Calu3 (cell line): ENCODE measurements around the gene GJD2. TPM values are rescaled to one million over a fixed set of nuclear protein-coding genes. Genes with fewer than 3 reads are reported as not detected.

Source experiments
- BruUV-seq: library from RNA; stranded (reverse); fragments of 400-500 nt; replicated peaks from 2 replicates; lab custom pipeline; 2021; lab: Mats Ljungman, UMichigan
- CTCF ChIA-PET: fragments of 300-600 bp; sonication (Branson Sonifier 250); formaldehyde crosslinking; loops from one replicate; lab custom pipeline; 2022; ENCODE audit warnings: antibody characterized with exemption; lab: Charles Lee
- DNase-seq: peaks from one replicate; pipeline ENCODE4 v3.0.0; 2022
- H3K27ac Mint-ChIP-seq: one replicate; pipeline ENCODE4 v1.8.0; 2022; ENCODE audit warnings: mixed read lengths; ENCODE audit not compliant: unreplicated experiment
- H3K27me3 Mint-ChIP-seq: one replicate; pipeline ENCODE4 v1.8.0; 2022; ENCODE audit warnings: mixed read lengths; ENCODE audit not compliant: unreplicated experiment
- H3K36me3 Mint-ChIP-seq: one replicate; pipeline ENCODE4 v1.8.0; 2022; ENCODE audit warnings: mild to moderate bottlenecking, moderate library complexity, mixed read lengths; ENCODE audit not compliant: insufficient read depth, unreplicated experiment
- H3K4me1 Mint-ChIP-seq: one replicate; pipeline ENCODE4 v1.8.0; 2022; ENCODE audit warnings: mild to moderate bottlenecking, low read depth, mixed read lengths; ENCODE audit not compliant: unreplicated experiment
- H3K4me3 Mint-ChIP-seq: one replicate; pipeline ENCODE4 v1.8.0; 2022; ENCODE audit warnings: mild to moderate bottlenecking, low read depth, moderate library complexity, mixed read lengths; ENCODE audit not compliant: unreplicated experiment
- H3K9me3 Mint-ChIP-seq: one replicate; pipeline ENCODE4 v1.8.0; 2022; ENCODE audit warnings: low read depth, mixed read lengths; ENCODE audit not compliant: unreplicated experiment
- intact Hi-C: fragments of 100-400 bp; cut with micrococcal nuclease; formaldehyde crosslinking; loops from one replicate; pipeline ENCODE4 v1.10.0; 2022; ENCODE audit not compliant: unreplicated experiment
- total RNA-seq: library from RNA; stranded (reverse); gene quantifications from 2 replicates; pipeline ENCODE4 v1.2.3, GENCODE V29; 2022
- TF ChIP-seq, protein P1 (sequence below): fragments of 200-600 bp; IDR thresholded peaks from one replicate; pipeline ENCODE4 v1.8.0; 2022; ENCODE audit warnings: antibody characterized with exemption; ENCODE audit not compliant: unreplicated experiment

GJD2 gene
- total RNA-seq, 1 experiment from 2014 or later, result not detected

DNA sequence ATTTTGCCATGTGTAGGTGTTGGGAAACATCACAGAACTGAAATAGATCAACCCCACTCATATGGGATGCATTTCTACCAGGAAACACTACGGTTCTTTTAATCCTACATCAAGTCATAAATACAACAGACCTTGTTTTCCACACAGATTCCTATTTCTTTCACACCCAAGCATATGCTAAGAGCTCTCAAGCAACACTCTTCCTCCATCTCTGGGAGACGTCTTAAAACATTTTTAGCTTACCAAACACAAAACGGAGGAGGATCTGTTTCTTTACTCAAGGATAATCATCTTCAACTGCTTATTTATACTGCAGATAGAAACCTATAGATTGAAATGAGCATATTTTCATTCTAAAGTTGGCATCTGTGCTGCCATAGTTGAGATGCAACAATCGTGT lies 5.1 kb downstream of the GJD2 start:
- Mint-ChIP-seq H3K9me3 (no peaks in the 10 kb centered on the region), H3K36me3 (no peaks in the 10 kb centered on the region), H3K4me1 (no peaks in the 10 kb centered on the region), H3K4me3 (no peak overlapping the region), H3K27ac (no peak overlapping the region), H3K27me3 (peaks cover 38% of the 10 kb centered on the region)
- TF ChIP-seq, protein P1, sequence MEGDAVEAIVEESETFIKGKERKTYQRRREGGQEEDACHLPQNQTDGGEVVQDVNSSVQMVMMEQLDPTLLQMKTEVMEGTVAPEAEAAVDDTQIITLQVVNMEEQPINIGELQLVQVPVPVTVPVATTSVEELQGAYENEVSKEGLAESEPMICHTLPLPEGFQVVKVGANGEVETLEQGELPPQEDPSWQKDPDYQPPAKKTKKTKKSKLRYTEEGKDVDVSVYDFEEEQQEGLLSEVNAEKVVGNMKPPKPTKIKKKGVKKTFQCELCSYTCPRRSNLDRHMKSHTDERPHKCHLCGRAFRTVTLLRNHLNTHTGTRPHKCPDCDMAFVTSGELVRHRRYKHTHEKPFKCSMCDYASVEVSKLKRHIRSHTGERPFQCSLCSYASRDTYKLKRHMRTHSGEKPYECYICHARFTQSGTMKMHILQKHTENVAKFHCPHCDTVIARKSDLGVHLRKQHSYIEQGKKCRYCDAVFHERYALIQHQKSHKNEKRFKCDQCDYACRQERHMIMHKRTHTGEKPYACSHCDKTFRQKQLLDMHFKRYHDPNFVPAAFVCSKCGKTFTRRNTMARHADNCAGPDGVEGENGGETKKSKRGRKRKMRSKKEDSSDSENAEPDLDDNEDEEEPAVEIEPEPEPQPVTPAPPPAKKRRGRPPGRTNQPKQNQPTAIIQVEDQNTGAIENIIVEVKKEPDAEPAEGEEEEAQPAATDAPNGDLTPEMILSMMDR, result no peak
- no peak for DNase-seq
- BruUV-seq, result no TSS peak
- intact Hi-C loops, result no loop called here
- CTCF ChIA-PET, result no interaction called here

DNA sequence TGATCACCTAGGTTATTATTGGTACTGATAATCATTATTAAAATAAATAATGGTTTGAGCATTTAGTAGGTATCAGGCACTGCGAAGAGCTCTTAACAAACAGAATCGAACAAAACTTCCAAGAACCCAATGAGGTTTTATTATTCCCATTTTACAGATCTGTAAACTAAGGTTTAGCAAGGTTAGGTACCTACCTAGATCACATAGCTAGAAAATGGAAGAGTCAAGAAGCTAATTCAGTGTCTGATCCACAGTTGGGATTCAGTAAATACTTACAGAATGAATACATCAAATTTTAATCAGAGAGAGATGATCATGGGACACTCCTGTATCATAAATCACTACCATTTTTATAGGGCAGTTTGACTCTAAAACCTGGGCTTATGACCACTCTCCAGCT lies 15.5 kb downstream of the GJD2 start:
- CTCF ChIA-PET, result no interaction called here
- intact Hi-C loops, result no loop called here
- H3K36me3 Mint-ChIP-seq, result no peaks in the 10 kb centered on the region
- BruUV-seq, result no TSS peak
- no peak overlapping the region for H3K27ac Mint-ChIP-seq
- no peaks in the 10 kb centered on the region for H3K4me1 Mint-ChIP-seq
- DNase-seq, result no peak
- peaks cover 25% of the 10 kb centered on the region for H3K27me3 Mint-ChIP-seq
- no peak overlapping the region for H3K4me3 Mint-ChIP-seq
- TF ChIP-seq, protein P1, result no peak
- no peaks in the 10 kb centered on the region for H3K9me3 Mint-ChIP-seq

DNA sequence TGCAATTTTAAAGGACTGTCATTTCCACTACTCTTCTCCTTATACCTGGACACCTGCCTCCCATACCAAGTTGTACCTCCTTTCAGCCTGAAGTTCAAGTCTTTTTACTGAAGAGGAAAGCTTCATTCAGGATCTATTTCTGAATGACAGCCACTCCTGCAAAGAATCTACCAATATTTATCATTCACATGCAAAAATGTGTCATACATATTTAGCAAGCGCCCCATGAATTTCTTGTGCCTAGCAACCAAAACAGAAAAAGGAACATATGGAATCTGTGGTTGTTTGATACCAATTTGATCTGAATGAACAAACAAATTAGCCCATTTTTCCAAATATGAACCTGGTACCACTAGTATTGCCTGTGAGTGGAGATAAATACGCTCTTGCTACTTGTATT lies 16.8 kb downstream of the GJD2 start:
- Mint-ChIP-seq H3K4me3 (no peak overlapping the region), H3K27me3 (peaks cover 36% of the 10 kb centered on the region), H3K36me3 (no peaks in the 10 kb centered on the region), H3K9me3 (no peaks in the 10 kb centered on the region), H3K4me1 (no peaks in the 10 kb centered on the region), H3K27ac (no peak overlapping the region)
- DNase-seq, result no peak
- intact Hi-C loops, result no loop called here
- CTCF ChIA-PET, result no interaction called here
- BruUV-seq, result no TSS peak
- TF ChIP-seq, protein P1, result no peak

DNA sequence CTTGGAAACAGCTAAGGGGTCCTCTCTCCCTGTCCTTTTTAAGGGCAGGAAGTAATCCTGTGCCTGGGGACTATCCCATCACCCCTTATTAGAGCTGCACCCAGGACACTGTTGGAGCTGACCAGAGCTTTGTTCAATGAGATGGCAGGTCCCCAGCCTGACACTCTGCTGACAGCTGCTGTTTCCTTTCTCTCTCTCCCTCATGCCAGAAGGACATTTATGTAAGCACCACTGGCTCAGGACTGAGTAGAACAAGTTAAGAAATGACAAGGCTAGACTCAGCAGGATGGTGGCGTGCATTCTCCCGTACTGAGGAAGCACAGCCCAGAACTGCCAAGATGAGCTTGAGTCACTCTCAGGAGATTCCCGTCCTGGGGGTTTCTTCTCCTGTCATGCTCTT lies 17.3 kb downstream of the GJD2 start:
- Mint-ChIP-seq H3K27me3 (peaks cover 41% of the 10 kb centered on the region), H3K9me3 (no peaks in the 10 kb centered on the region), H3K4me1 (no peaks in the 10 kb centered on the region), H3K4me3 (no peak overlapping the region), H3K27ac (no peak overlapping the region), H3K36me3 (no peaks in the 10 kb centered on the region)
- DNase-seq, result no peak
- CTCF ChIA-PET, result no interaction called here
- no TSS peak for BruUV-seq
- TF ChIP-seq, protein P1, result no peak
- intact Hi-C loops, result no loop called here

DNA sequence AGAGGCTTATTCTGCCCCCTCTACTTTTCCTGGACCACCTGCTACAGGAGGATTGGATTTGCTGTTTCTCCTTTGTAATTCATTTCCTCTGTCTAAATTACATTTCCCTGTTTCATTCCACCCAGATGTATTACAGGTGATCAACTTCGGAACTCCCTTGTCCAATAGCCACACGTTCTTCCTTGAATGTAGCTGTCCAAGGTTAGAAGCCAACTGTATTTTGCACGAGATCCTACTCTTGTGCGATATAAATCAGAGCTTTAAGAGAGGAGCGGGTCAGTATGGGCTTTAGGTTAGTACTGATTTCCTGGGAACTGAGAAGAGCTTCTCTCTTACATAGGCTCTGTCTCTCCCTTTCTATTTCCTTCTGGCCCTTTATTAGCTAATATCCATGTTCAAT lies 20.5 kb downstream of the GJD2 start:
- CTCF ChIA-PET, result no interaction called here
- H3K27me3 Mint-ChIP-seq, result peaks cover 61% of the 10 kb centered on the region
- no peak for DNase-seq
- no peaks in the 10 kb centered on the region for H3K4me1 Mint-ChIP-seq
- intact Hi-C loops, result no loop called here
- no peaks in the 10 kb centered on the region for H3K36me3 Mint-ChIP-seq
- TF ChIP-seq, protein P1, result no peak
- H3K4me3 Mint-ChIP-seq, result no peak overlapping the region
- no TSS peak for BruUV-seq
- H3K27ac Mint-ChIP-seq, result no peak overlapping the region
- no peaks in the 10 kb centered on the region for H3K9me3 Mint-ChIP-seq
